ENCODE measurements around the gene GPAT3.

GPAT3 gene

GRCh38 chr4:83552083-83552482 lies 16.2 kb downstream of the GPAT3 start:
- no peak for DNase-seq (ENCODE audit: low spot score)
- in situ Hi-C loops (cut with MboI; ENCODE audit: low sequenced_read_pairs, unreplicated experiment) = no loop called here
- TF ChIP-seq, protein P1, sequence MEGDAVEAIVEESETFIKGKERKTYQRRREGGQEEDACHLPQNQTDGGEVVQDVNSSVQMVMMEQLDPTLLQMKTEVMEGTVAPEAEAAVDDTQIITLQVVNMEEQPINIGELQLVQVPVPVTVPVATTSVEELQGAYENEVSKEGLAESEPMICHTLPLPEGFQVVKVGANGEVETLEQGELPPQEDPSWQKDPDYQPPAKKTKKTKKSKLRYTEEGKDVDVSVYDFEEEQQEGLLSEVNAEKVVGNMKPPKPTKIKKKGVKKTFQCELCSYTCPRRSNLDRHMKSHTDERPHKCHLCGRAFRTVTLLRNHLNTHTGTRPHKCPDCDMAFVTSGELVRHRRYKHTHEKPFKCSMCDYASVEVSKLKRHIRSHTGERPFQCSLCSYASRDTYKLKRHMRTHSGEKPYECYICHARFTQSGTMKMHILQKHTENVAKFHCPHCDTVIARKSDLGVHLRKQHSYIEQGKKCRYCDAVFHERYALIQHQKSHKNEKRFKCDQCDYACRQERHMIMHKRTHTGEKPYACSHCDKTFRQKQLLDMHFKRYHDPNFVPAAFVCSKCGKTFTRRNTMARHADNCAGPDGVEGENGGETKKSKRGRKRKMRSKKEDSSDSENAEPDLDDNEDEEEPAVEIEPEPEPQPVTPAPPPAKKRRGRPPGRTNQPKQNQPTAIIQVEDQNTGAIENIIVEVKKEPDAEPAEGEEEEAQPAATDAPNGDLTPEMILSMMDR (IDR thresholded peaks at IDR 0.05; ENCODE audit: borderline replicate concordance, control extremely low read depth, extremely low read depth, insufficient read depth, missing control alignments) = no peak

GRCh38 chr4:83552924-83553323 lies 17.0 kb downstream of the GPAT3 start:
- no peak for DNase-seq (ENCODE audit: low spot score)
- TF ChIP-seq, protein P1 (IDR thresholded peaks at IDR 0.05; ENCODE audit: borderline replicate concordance, control extremely low read depth, extremely low read depth, insufficient read depth, missing control alignments) = no peak
- in situ Hi-C loops (cut with MboI; ENCODE audit: low sequenced_read_pairs, unreplicated experiment) = no loop called here

- no peak for DNase-seq (ENCODE audit: low spot score)
- TF ChIP-seq, protein P1 (IDR thresholded peaks at IDR 0.05; ENCODE audit: borderline replicate concordance, control extremely low read depth, extremely low read depth, insufficient read depth, missing control alignments) = no peak
- in situ Hi-C loops (cut with MboI; ENCODE audit: low sequenced_read_pairs, unreplicated experiment) = no loop called here
These were observed 20.2 kb downstream of the GPAT3 start for GRCh38 chr4:83556006-83556707.

GRCh38 chr4:83556816-83557215 lies 20.9 kb downstream of the GPAT3 start:
- DNase-seq (ENCODE audit: low spot score) = no peak

GRCh38 chr4:83558059-83558653 lies 22.2 kb downstream of the GPAT3 start:
- in situ Hi-C loops (cut with MboI; ENCODE audit: low sequenced_read_pairs, unreplicated experiment) = no loop called here
- no peak for DNase-seq (ENCODE audit: low spot score)
- TF ChIP-seq, protein P1 (IDR thresholded peaks at IDR 0.05; ENCODE audit: borderline replicate concordance, control extremely low read depth, extremely low read depth, insufficient read depth, missing control alignments) = no peak

More at GRCh38 chr4:83556816-83557215, 20.9 kb downstream of the GPAT3 start:
- in situ Hi-C loops (cut with MboI; ENCODE audit: low sequenced_read_pairs, unreplicated experiment) = no loop called here
- TF ChIP-seq, protein P1 (IDR thresholded peaks at IDR 0.05; ENCODE audit: borderline replicate concordance, control extremely low read depth, extremely low read depth, insufficient read depth, missing control alignments) = no peak

DNA sequence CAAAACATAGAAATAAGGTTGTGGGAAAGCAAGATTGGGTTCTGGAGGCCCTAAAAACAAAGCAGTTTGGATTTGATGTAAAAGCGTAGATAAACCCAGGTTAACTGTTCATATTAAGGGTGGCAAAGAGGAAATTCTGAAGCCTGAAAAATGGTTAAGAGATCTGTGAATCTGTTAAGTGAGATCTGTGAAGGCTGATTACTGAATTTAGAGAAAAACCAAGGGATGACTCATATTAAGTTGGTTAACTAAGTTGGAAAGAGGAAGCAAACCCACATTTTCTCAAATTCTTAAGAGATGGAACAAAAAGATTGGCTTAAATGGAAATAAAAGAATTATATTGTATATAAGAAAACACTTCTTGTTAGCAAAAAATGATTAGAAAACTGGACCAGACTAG lies 22.8 kb downstream of the GPAT3 start:
- no peak for DNase-seq (ENCODE audit: low spot score)
- in situ Hi-C loops (cut with MboI; ENCODE audit: low sequenced_read_pairs, unreplicated experiment) = no loop called here
- TF ChIP-seq, protein P1 (IDR thresholded peaks at IDR 0.05; ENCODE audit: borderline replicate concordance, control extremely low read depth, extremely low read depth, insufficient read depth, missing control alignments) = no peak

Measured in GM13976 (cell line).